Gastrocnemius medialis (tissue), 4 donors: Measurements from ENCODE around the gene MTMR12.

Experiments
- CTCF ChIP-seq, 5 experiments: fragments of 450-650 bp in 3 of 5; fragments of 200-600 bp in 2 of 5; sonication (generic) in 2 of 5; IDR thresholded peaks in 4 of 5; conservative IDR thresholded peaks in 1 of 5; 1 replicate in 4 of 5; 2 replicates in 1 of 5; pipeline ENCODE4 v1.5.1; 2016 to 2019; ENCODE audit warnings: antibody characterized with exemption in 5 of 5, mild to moderate bottlenecking in 3 of 5, moderate library complexity in 3 of 5
- POLR2A ChIP-seq, 2 donors: fragments of 450-650 bp; IDR thresholded peaks; one replicate each; pipeline ENCODE4 v1.6.1; 2017; ENCODE audit warnings: antibody characterized with exemption in 2 of 2, mild to moderate bottlenecking in 2 of 2, moderate library complexity in 2 of 2

DNA sequence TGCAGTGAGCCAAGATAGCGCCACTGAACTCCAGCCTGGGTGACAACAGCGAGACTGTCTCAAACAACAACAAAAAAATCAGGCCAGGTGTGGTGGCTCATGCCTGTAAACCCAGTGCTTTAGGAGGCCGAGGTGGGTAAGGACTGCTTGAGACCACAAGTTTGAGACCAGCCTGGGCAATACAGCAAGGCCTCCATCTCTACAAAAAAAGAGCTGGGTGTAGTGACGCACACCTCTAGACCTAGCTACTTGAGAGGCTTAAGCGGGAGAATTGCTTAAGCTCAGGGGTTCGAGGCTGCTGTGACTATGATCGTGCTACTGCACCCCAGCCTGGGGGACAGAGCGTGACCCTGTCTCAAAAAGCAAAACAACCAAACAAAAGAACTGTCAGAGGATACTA, 39.9 kb upstream of the MTMR12 start:
- TF ChIP-seq POLR2A (IDR thresholded peaks at IDR 0.05) (no peak), CTCF (IDR thresholded peaks at IDR 0.05 in 4 of 5, conservative IDR thresholded peaks at IDR 0.05 in 1 of 5) (no peak)
